Endothelial cell of umbilical vein (primary cell): Measurements from ENCODE around the gene TXNDC15. TPM values are rescaled to one million over a fixed set of nuclear protein-coding genes. Genes with fewer than 3 reads are reported as not detected.

Experiments used
- BruUV-seq: library from RNA; stranded (reverse); fragments of 400-500 nt; replicated peaks from 2 replicates; lab custom pipeline; 2021; lab: Mats Ljungman, UMichigan
- CTCF ChIA-PET: fragments of 300-600, 350-600 bp; sonication (Branson Sonifier 250); formaldehyde crosslinking; loops from one replicate; lab custom pipeline; 2021; ENCODE audit warnings: antibody characterized with exemption, inconsistent platforms; lab: Charles Lee
- POLR2A ChIA-PET: fragments of 300-600, 350-600 bp; sonication (Branson Sonifier 250); formaldehyde crosslinking; loops from one replicate; lab custom pipeline; 2021; ENCODE audit warnings: antibody characterized with exemption, inconsistent platforms; lab: Charles Lee
- DNase-seq: peaks from one replicate; pipeline ENCODE4 v3.0.0-alpha.2; 2011; ENCODE audit warnings: low read depth, low spot score
- FAIRE-seq: peaks from 2 replicates; lab custom pipeline; 2011; peaks lifted over from hg19 to GRCh38; lab: Jason Lieb, UNC
- H2AFZ ChIP-seq: 2 replicates; pipeline ENCODE4 v1.6.0; 2012; ENCODE audit warnings: low read depth, low read length, control low read depth, inconsistent platforms
- H3K27ac ChIP-seq: 2 replicates; pipeline ENCODE4 v1.5.1; 2011; ENCODE audit warnings: low read depth, mild to moderate bottlenecking, control low read depth, low read length, moderate library complexity; ENCODE audit not compliant: insufficient read depth
- H3K27me3 ChIP-seq, 2 experiments: 2 replicates each; pipeline versions ENCODE4 v1.6.0 to v1.6.1; 2011; ENCODE audit warnings: low read length in 2 of 2, mixed read lengths in 1 of 2; ENCODE audit not compliant: control insufficient read depth in 2 of 2, insufficient read depth in 2 of 2
- H3K36me3 ChIP-seq, 2 experiments: 2 replicates in 1 of 2; 3 replicates in 1 of 2; pipeline ENCODE4 v1.5.1; 2011; ENCODE audit warnings: low read length in 2 of 2, mild to moderate bottlenecking in 1 of 2, moderate library complexity in 1 of 2; ENCODE audit not compliant: control insufficient read depth in 2 of 2, insufficient read depth in 2 of 2; ENCODE audit errors: extremely low read depth in 1 of 2
- H3K4me1 ChIP-seq: 3 replicates; pipeline ENCODE4 v1.5.1; 2011; ENCODE audit warnings: mild to moderate bottlenecking, low read length; ENCODE audit not compliant: control insufficient read depth, insufficient read depth; ENCODE audit errors: extremely low read depth
- H3K4me2 ChIP-seq: 2 replicates; pipeline ENCODE4 v1.6.1; 2011; ENCODE audit warnings: low read length, control low read depth, mixed read lengths; ENCODE audit not compliant: insufficient read depth
- H3K4me3 ChIP-seq, 3 experiments: fragments of 200-600 bp in 1 of 3; sonication (generic), shearing (Covaris generic) in 1 of 3; replicated peaks in 1 of 3; 2 replicates each; pipeline ENCODE4 v1.5.1; 2011 to 2016; ENCODE audit warnings: control low read depth in 3 of 3, low read length in 3 of 3, mild to moderate bottlenecking in 2 of 3, inconsistent platforms in 1 of 3, low read depth in 1 of 3, moderate library complexity in 1 of 3; ENCODE audit not compliant: insufficient read depth in 1 of 3
- H3K79me2 ChIP-seq: 2 replicates; pipeline ENCODE4 v1.6.0; 2012; ENCODE audit warnings: low read length, inconsistent platforms; ENCODE audit not compliant: control insufficient read depth, insufficient read depth
- H3K9ac ChIP-seq: replicated peaks from 2 replicates; pipeline ENCODE3; 2011; ENCODE audit warnings: low read length, control low read depth; ENCODE audit not compliant: insufficient read depth; ENCODE audit errors: extremely low read depth
- H3K9me1 ChIP-seq: replicated peaks from 3 replicates; pipeline ENCODE4 v1.6.0; 2011; ENCODE audit warnings: mild to moderate bottlenecking, low read length; ENCODE audit not compliant: control insufficient read depth, insufficient read depth; ENCODE audit errors: extremely low read depth
- H3K9me3 ChIP-seq: replicated peaks from 2 replicates; pipeline ENCODE4 v1.5.1; 2012; ENCODE audit warnings: low read length, inconsistent platforms; ENCODE audit not compliant: control insufficient read depth, insufficient read depth
- H4K20me1 ChIP-seq: replicated peaks from 2 replicates; pipeline ENCODE3; 2011; ENCODE audit warnings: mild to moderate bottlenecking, low read length; ENCODE audit not compliant: control insufficient read depth, insufficient read depth; ENCODE audit errors: extremely low read depth
- CTCF ChIP-seq, 2 donors: IDR thresholded peaks; 1 replicate in 1 of 2; 2 replicates in 1 of 2; pipeline ENCODE4 v1.5.1; 2011; ENCODE audit warnings: low read length in 2 of 2, mild to moderate bottlenecking in 2 of 2, moderate library complexity in 2 of 2, control low read depth in 1 of 2, inconsistent platforms in 1 of 2, low read depth in 1 of 2; ENCODE audit not compliant: insufficient read depth in 1 of 2; ENCODE audit errors: extremely low read depth in 1 of 2
- FOS ChIP-seq: IDR thresholded peaks from 2 replicates; pipeline ENCODE4 v1.6.1; 2011; ENCODE audit warnings: mild to moderate bottlenecking, low read length, moderate library complexity, borderline replicate concordance; ENCODE audit not compliant: insufficient read depth
- MAX ChIP-seq: IDR thresholded peaks from 2 replicates; pipeline ENCODE4 v1.6.1; 2011; ENCODE audit not compliant: insufficient read depth, insufficient read length
- POLR2A ChIP-seq: IDR thresholded peaks from 2 replicates; pipeline ENCODE4 v1.6.1; 2012; ENCODE audit warnings: low read depth, mild to moderate bottlenecking, control low read depth, low read length
- dilution Hi-C: fragments of 300-500 bp; cut with MboI; formaldehyde crosslinking; loops from one replicate; pipeline ENCODE4 v1.15.0; 2019; ENCODE audit warnings: low sequenced_read_pairs; ENCODE audit not compliant: extremely low pct_ligation_motif_present
- intact Hi-C: fragments of 100-400 bp; cut with micrococcal nuclease; formaldehyde crosslinking; loops from one replicate; pipeline ENCODE4 v1.10.0; 2022
- polyA plus RNA-seq, 4 experiments: library from polyadenylated mRNA; depleted of rRNA in 3 of 4; stranded (reverse) in 3 of 4; unstranded in 1 of 4; fragments of >200 nt; gene quantifications; 2 replicates each; pipeline versions ENCODE4 v1.2.1 to v1.2.3, GENCODE V29; 2011 to 2012; ENCODE audit warnings: missing spikeins in 1 of 4
- total RNA-seq: library from RNA; stranded (reverse); gene quantifications from 2 replicates; pipeline ENCODE4 v1.2.3, GENCODE V29; 2021

Gene TXNDC15
- total and polyA plus RNA-seq, 2 donors (not counting 3 experiments of a cell fraction or from before 2014, with no cell fraction given) = 57.2 to 68.6 TPM

GRCh38 chr5:134943547-134943946, 69.4 kb downstream of the TXNDC15 start:
- dilution Hi-C loops = no loop called here
- BruUV-seq = no TSS peak
- Histone ChIP-seq H2AFZ (no peak overlapping the region), H3K79me2 (no peaks in the 10 kb centered on the region), H3K27ac (no peak overlapping the region), H3K9ac (no peak overlapping the region), H3K4me1 (no peaks in the 10 kb centered on the region), H3K36me3 (no peaks in the 10 kb centered on the region), H4K20me1 (no peaks in the 10 kb centered on the region), H3K4me3 (no peak overlapping the region), H3K9me1 (no peaks in the 10 kb centered on the region), H3K9me3 (no peaks in the 10 kb centered on the region), H3K27me3 (no peaks in the 10 kb centered on the region), H3K4me2 (no peak overlapping the region)
- POLR2A ChIA-PET = no interaction called here
- DNase-seq (no peak), FAIRE-seq (no peak)
- no peak for TF ChIP-seq POLR2A
- intact Hi-C loops = no loop called here
- CTCF ChIA-PET = no interaction called here

- Histone ChIP-seq H3K4me3 (no peak overlapping the region), H3K9me3 (no peaks in the 10 kb centered on the region), H3K9ac (no peak overlapping the region), H4K20me1 (no peaks in the 10 kb centered on the region), H3K4me2 (no peak overlapping the region), H3K9me1 (no peaks in the 10 kb centered on the region), H2AFZ (no peak overlapping the region), H3K36me3 (no peaks in the 10 kb centered on the region), H3K27ac (no peak overlapping the region), H3K79me2 (no peaks in the 10 kb centered on the region), H3K4me1 (peaks cover 5% of the 10 kb centered on the region), H3K27me3 (no peaks in the 10 kb centered on the region)
- ChIA-PET POLR2A (no interaction called here), CTCF (no interaction called here)
- dilution Hi-C loops (no loop called here), intact Hi-C loops (no loop called here)
- TF ChIP-seq MAX = no peak
- TF ChIP-seq CTCF (IDR thresholded peaks at IDR 0.05; ENCODE audit: extremely low read depth in 1 of 2, insufficient read depth in 1 of 2, low read depth in 1 of 2, low read length in 2 of 2) = no peak
- TF ChIP-seq FOS = no peak
- DNase-seq (no peak), FAIRE-seq (no peak)
- no TSS peak for BruUV-seq
Observed at GRCh38 chr5:134944630-134945029, 70.5 kb downstream of the TXNDC15 start.
